Measurements from ENCODE around the gene TLE4.

Gene TLE4

DNA sequence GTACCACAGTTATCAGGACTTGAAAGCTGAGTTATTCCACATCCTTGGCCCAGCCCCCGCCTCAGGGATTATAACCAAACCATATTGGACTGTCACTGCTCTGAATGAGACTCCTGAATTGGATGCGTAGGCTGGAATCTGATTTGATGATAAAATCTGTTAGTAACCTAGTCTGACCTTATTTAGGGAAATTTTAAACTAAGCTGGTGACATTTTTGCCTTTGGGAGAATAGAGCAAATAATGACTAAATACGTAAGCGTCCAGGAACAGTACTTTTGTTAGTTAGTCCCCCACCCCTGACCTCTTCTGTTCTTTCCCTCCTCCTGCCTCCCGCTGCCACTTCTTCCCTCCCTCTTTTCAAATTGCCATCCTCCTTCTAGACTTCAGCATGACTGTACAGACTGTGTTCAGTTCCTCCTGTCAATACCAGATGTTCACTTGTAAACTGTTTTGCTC lies 92.6 kb downstream of the TLE4 start:
- no peak for DNase-seq (ENCODE audit: low spot score)

DNA sequence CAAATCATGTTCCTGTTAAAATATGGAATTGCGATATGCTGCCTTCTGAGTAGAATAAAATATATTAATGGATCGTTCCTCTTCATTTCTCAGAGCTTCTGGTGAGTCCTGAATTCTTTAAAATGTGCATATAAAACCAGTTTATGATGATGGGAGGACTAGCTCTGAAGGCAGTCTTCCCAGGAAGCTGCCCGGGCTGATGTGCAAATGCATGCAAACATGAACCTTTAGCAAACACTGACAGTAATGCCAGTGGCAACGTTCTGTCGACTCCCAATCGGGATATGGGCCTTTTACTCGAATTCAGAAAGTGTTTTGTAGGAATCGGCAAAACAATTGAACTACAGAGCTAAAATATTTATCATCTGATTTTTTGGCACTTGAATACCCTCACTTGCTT lies 93.6 kb downstream of the TLE4 start:
- no peak for DNase-seq (ENCODE audit: low spot score)

DNA sequence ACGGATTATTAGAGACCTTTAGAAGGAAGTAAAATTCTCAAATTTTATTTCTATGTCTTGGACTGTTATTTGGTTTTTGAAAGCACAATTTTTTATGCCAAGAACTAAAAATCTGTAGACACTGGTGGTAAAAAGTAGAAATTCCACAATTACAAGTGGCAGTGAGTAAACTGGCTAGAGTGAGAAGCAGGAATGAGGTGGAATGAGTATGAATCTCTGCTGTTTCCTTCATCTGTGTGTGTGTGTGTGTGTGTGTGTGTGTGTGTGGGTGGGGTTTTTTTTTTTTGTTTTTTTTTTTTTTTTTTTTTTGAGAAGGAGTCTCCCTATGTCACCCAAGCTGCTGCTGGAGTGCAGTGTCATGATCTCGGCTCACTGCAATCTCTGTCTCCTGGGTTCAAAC lies 94.2 kb downstream of the TLE4 start:
- DNase-seq (ENCODE audit: low spot score), result no peak

DNA sequence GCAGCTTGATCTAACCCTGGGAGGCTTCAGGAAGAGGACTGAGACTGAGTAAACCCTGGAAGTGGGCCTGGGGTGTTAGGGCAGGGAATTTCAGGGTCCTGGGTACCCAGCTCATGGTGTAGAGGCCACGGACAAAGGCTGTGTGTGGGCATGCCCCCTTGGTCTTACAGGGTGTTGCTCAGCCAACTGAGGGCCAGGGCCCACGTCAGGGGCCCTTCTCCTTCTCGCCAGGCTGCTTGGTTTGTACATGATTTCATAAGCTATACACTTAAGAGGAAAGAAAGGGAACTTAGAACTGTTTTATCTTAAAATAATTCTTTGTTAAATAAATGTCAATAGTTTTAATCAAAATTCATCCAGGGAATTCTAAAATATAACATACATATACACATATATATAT lies 95.4 kb downstream of the TLE4 start:
- DNase-seq (ENCODE audit: low spot score), result no peak

DNA sequence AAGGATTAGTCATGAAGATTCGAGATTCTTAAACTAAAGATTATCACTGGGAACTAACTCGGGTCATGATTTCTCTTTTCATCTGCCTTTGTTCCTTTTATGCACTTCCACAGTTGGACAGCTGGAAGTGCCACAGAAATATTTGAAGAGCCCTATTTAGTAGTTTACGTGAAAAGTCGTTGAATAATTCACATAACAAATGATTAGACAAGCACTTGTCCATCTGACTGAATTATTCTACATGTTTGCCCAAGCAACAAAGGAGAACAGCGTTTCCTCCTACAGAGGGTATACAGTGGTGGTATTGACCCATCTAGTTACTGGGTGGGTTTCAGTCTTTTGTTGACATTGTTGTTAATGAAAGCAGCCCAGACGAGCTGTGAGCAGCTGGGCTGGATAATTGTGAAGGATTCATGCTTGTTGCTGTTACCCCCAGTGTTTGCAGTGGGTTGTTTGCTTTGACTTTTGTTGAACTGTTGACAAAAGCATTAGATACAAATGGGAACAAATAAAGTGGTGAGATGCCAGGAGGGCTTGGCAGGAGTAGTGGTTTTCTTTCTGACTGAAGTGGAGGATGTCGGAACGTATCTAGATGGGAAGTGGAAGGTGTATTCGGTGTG lies 96.2 kb downstream of the TLE4 start:
- DNase-seq (ENCODE audit: low spot score), result peak; percentile 18

DNA sequence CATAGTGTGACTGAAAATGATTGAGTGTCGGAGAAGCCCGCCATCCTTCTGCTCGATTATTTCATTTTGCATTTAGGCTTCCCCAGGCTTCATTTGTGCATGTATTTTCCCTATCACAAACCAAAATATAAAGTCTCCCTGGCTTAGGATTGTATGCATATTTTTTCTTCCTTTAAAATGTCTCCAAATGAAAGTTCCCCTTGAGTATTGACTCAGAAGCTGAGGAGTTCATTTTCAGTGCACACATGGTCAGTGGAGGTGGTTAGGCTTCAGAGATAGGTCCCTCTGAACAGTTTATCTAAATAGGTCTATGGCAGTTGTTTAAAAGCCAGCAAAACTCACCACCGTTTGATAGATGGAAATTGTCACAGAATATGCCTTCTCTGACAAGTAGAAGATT lies 97.2 kb downstream of the TLE4 start:
- no peak for DNase-seq (ENCODE audit: low spot score)

DNA sequence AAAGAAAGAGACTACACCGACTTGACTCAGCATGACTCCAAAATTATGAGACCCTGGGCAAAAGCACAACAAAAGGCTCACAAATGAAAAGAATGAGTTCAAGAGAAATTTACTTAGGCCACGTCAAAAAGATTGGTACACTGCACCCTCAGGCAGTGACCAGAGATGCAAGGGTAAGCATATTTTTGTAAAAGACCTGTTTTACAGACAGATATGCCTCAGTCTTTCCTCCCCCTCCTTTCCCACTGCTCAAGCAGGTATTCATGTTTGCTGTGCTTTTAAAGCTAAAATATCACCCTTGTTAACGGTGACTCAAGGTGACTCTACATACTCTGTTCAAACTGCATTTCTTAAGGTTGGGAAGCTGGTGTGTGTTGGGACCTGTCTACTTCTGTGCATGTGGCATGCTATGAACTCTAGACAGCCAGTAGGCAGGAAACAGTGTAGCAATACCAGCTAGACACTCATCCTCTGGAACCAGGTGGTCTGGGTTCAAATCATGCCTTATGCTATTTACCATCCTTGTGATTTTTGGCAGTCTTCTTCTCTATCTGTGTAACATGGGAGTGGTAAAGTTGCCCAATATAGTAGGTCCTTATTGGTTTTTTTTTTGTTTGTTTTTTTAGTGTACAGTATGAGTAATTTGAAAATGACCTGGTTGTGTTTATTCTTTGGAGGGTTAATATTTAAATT lies 98.7 kb downstream of the TLE4 start:
- no peak for DNase-seq (ENCODE audit: low spot score)

DNA sequence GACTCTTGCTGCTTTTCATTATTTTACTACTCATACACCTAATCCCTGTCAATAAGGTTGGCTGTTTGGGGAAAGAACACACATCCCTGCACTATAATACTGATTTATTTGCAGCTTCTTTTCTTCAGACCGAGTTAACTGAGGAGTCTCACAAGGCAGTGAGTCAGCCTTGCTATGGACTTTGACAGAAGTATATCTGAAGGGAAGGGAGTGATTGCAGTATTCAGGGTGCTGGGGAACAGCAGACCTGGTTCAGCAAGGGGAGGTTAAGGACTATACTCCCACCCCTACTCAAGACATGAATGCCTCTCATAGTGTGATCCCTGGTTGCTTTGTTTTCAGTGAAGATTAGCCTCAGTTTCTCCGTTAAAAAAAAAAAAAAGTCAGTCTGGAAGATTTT lies 99.8 kb downstream of the TLE4 start:
- no peak for DNase-seq (ENCODE audit: low spot score)

DNA sequence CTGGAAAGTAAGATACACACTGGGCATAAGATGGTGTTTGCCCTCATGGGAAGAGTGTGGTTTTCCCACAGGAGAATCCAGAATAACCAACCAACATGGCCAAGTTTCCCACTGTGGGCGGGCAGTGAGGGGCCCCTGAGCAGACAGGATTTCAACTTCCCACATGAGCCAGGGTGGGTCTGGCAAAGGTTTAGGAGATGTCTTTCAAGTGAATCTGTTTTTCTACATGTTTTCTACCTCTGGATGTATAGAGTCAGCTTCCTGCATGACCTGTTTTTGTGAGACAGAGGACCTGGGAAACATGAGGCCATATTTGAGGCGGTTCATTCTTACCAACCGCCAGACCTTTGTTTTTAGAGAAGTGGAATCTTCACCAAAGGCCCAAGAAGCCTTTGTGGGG lies 100.5 kb downstream of the TLE4 start:
- DNase-seq (ENCODE audit: low spot score), result no peak

DNA sequence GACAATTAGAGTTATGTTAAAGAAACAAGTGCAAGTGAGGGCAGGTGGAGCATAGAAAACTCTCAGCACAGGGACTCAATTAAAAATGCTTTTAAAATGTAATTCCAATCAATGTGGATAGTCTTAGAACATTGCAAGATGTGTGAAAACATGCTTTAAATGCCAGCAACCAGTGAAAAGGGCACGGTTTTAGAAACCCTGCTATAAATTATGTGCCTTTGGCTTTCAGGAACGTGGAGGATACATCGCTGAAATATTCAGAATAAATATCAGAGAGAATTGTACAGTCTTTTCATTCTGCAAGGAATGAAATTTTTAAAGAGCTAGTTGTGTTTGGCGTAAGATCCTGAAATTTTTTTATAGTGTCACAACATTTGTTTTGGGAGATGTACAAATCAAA lies 101.1 kb downstream of the TLE4 start:
- DNase-seq (ENCODE audit: low spot score), result no peak

DNA sequence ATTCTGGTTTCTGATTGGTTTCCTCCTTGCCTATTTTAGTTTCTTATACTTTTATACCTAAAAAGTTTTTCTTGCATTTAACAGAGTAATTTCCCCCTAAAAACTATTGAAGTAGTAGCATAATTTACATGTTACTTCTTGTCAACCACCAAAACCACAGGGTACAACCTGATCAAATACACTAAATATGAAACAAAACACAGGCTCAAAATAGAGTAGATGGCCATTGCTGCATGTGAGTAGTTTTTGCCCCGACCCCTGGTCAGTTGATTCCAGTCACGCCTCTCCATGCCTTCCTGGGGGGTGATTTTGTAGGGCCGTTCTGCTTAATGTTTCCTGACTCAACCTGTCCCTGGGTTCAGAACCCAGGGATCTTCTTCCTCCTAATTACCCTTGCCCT lies 101.8 kb downstream of the TLE4 start:
- no peak for DNase-seq (ENCODE audit: low spot score)

DNA sequence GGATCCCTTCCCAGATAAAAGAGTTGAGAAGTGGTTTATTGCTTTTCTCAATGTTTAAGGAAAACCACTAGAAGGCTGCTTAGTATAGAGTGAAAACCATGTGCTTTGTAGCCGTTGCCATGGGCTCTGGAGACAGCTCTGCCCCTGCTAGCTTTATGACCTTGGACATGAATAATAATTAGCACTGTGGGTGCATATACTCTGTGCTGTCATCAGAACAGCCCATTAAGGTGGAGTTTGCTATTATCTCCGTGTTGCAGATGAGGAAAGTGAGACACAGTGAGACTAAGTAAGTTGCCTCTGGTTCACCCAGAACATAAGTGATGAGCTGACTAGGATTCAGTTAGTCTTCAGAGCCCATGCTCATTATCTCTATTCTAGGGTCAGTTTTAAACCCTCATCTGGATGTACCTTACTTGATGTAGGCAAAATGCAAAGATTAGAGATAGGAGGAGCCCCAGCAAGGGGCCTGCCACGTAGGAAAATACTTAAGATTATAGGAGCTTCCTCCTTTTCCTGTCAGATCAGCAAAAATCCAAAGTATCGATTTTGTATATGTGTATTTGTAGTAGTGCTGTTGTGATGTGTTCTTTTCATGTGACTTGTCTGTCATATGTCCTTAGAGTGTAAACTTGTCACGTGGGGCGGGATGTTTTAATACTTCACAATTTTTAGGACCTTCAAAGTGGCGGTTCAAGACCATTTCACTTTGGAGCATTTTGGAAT lies 102.5 kb downstream of the TLE4 start:
- DNase-seq (ENCODE audit: low spot score), result no peak

DNA sequence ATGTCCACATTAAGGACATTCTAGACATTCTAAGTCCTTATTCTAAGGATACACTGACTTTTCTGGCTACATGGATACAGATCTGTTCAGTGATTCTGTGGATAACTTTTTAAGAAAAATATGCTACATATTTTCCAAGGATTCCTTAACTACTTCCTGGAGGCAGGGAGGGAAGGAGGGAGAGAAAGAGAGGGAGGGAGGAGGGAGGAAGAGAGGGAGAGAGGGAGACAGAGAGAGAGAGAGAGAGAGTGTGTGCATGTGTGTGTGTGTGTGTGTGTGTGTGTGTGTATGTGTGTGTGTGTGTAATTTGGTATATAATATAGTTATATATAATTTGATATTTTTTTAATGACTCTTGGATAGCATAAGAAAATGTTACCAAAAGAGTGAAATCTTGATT lies 109.8 kb downstream of the TLE4 start:
- no peak for DNase-seq (ENCODE audit: low spot score)

DNA sequence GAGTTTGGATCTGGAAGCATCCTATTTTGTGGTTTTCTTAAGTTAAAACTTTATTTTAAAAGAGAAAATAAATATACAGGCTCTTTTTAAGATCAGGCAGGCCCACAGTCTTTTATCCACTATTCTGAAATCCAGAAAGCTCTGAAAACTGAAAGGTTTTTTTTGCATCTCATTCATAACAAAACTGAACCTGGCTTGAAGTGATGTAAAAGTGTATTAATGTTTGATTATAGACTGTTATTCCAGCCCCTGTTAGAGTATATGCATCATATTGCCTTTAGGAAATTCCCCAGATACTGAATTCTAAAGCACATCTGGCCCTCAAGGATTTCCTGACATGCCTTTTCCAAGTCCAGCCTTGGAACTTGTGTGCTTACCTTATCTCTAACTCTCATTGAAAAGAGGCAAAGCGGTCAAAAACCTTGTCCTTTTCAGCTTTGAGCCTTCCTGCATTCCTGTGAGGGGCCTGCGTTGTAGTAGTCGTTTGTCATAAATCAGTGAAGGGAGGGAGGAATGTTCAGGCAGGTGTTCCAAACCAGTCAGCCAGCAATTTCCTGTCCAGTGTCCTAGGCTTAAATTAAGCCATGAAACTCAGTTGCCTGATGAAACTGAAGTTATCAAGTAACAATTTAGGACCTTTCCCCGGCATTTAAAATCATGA lies 110.4 kb downstream of the TLE4 start:
- DNase-seq (ENCODE audit: low spot score), result no peak

DNA sequence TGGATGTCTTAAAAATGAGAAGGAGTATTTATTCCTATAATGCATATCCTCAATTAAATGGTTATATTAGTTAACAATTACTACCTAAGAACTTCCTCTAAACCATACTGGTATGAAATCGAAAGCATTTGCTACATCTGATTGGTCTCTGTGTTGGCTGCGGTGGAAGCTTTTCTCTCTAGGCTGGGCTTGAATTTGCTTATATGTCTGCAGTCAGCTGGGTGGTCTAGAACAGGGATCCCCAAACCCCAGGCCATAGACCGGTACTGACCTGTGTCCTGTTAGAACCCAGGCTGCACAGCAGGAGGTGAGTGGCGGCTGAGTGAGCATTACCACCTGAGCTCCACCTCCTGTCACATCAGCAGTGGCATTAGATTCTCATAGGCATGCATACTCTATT lies 112.3 kb downstream of the TLE4 start:
- DNase-seq (ENCODE audit: low spot score), result no peak

DNA sequence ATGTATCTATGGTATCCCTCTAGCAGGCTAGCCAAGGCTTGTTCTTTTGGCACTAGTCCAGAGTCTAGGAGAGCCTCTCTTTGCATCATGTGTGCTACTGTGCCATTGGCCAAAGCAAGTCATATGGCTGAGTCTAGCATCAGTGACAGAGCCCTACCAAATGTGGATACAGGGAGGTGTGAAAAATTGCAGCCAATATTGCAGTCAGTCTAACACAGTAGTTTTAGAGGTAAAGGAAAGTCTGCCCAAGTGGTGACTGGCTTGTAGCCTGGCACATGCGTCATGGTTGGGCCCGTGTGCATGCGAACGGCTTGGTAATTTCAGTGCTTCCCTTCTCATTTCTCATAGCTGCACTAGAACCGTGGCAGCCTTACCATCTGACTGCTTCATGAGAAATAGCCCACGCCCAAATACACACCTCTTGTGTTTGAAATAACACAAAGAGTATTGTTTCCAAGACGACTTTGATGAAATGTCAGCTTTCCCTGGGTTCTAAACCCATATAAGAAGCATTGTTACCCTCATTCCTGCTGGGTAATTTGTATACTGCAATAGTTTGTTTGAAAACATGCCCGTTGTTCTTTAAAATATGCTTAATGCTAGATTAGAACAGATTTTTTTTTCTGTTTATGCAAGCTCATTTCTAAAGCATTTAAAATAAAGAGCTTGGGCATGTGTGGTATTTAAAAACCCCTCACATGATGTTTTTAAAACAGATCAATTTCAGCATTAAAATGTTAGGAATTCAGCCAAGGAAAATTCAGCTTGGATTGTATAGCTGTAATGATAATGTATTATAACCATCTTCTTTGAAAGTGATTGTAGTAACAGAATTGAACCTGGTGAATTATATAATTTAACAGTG lies 113.2 kb downstream of the TLE4 start:
- DNase-seq (ENCODE audit: low spot score), result no peak

DNA sequence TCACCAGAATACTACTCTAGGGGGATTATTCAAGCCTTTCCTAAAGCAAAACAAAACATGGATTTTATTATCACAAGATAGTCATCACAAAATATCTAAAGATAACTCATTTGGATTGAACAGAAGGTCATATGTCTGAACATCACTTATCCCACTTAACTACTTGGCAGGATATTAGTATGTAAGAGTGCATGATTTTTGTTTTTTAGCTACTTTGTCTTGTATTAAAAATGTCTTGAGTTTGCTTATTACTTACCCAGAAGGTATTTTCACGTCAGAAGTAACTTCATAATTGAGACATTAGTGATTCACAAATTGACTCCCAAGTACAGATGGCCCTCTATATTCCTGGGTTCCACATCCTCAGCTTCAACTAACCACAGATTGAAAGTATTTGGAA lies 113.8 kb downstream of the TLE4 start:
- no peak for DNase-seq (ENCODE audit: low spot score)

DNA sequence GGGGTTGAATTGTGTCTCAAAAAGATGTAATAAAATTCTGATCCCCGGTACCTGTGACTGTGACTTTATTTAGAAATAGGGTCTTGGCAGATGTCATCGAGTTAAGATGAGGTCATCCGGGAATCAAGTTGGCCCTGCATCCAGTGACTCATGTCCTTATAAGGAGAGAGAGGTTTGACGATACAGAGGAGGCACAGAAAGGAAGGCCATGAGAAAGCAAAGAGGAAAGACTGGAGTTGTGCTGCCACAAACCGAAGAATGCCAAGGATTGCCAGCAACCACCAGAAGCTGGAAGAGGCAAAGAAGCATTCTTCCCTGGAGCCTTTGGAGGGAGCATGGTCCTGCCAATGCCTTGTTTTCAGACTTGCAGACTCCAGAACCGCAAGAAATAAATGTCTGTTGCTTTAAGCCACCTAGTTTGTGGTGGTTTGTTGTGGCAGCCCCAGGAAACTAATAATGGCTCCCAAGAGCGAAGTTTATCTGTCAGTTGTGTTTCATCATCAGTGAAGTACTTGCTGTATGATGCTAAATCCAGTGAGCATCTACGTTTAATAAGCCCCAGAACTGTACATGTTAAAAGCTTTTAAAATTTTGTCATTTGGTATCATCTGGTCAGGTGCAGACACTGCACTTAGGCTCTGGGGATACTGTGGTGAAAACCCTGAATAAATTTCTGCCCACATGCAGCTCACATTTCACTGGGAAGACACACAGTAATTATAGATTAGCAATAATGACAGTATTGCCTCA lies 114.8 kb downstream of the TLE4 start:
- DNase-seq (ENCODE audit: low spot score), result no peak

DNA sequence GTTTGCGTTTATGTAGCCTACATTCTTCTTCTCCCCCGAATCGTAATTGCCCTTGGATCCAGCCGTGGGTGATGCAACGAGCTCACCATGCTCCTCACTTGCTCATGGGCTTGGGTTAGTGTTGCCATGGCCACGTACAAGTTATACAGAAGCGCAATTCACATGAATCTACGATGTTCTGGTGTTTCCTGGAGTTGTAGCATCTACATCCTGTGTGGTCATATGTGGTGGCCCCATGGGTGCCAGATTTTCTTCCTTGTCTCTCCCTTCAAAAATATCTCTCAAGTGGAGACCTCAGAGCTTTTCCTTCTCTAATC lies 115.3 kb downstream of the TLE4 start:
- DNase-seq (ENCODE audit: low spot score), result no peak

DNA sequence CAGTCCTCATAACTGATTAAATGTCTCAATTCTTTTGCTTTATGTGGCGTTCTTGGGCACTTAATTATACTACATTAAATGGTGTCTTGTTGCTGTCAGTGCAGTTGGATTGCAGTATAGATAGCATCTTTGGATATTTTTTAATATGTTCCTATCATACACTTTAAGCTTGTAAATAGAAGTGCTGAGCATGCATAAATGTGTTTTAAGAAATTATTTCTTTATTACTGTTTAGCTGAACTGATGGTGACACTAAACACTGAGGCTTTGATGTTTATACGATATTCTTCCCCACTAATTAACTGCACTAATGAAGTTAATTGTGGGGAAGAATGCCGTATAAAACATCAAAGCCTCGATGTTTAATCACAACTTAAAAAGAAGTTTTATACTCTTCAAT lies 116.6 kb downstream of the TLE4 start:
- DNase-seq (ENCODE audit: low spot score), result no peak

DNA sequence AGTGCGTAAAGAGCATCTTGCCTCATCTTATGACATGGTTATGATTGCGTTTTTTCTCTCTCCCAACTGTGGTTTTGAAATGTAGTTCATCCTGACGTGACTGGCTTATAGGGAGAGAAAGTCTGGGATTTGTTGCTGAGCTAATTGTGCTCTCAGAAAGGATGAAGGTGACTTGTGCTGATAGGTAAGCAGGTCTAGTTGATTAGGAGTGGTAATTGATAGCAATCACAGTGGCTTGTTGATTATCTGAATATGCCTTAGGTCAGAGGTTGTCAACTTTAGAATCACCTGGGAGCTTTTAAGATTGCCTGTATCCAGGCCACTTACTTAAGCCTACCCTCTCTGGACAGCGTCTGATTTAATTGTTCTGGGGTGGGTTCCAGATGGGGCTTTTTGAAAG lies 117.8 kb downstream of the TLE4 start:
- DNase-seq (ENCODE audit: low spot score), result no peak
